Prostate gland (tissue), 2 donors: Measurements from ENCODE around the gene CCDC195.

Experiments used
- POLR2AphosphoS5 ChIP-seq: sonication (generic); formaldehyde crosslinking; IDR thresholded peaks from one replicate; pipeline ENCODE4 v1.6.1; 2017; ENCODE audit warnings: antibody characterized with exemption
- TF ChIP-seq, protein P1 (sequence below), 4 experiments: fragments of 200-600 bp in 2 of 4; fragments of 450-650 bp in 2 of 4; sonication (generic) in 2 of 4; IDR thresholded peaks; 1 replicate in 3 of 4; 2 replicates in 1 of 4; pipeline ENCODE4 v1.5.1; 2016 to 2019; ENCODE audit warnings: antibody characterized with exemption in 4 of 4, mild to moderate bottlenecking in 2 of 4, moderate library complexity in 2 of 4

DNA sequence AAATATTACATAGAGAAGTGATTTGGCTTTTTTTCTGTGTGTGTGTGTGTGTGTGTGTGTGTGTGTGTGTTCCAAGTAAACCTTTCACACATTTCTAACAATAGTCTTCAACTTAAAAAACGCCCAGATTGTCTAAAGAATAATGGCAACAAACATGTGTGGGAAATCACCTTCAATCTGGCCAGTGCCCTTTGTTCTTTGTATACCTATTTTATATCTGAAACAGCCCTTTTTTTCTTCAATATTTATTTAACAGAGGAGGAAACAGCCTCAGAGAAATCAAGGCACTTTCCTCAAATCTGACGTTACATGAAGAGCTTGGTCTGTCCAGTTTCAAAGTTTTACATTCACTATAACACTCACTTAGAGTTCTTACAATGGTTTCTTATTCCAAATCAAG lies 25.3 kb downstream of the CCDC195 start:
- TF ChIP-seq, protein P1, sequence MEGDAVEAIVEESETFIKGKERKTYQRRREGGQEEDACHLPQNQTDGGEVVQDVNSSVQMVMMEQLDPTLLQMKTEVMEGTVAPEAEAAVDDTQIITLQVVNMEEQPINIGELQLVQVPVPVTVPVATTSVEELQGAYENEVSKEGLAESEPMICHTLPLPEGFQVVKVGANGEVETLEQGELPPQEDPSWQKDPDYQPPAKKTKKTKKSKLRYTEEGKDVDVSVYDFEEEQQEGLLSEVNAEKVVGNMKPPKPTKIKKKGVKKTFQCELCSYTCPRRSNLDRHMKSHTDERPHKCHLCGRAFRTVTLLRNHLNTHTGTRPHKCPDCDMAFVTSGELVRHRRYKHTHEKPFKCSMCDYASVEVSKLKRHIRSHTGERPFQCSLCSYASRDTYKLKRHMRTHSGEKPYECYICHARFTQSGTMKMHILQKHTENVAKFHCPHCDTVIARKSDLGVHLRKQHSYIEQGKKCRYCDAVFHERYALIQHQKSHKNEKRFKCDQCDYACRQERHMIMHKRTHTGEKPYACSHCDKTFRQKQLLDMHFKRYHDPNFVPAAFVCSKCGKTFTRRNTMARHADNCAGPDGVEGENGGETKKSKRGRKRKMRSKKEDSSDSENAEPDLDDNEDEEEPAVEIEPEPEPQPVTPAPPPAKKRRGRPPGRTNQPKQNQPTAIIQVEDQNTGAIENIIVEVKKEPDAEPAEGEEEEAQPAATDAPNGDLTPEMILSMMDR (IDR thresholded peaks at IDR 0.05): no peak
- TF ChIP-seq POLR2AphosphoS5: no peak
